SK-N-SH (cell line): ENCODE data around the gene ASH1L. TPM values are rescaled to one million over a fixed set of nuclear protein-coding genes. Genes with fewer than 3 reads are reported as not detected.

Source experiments
- CTCF ChIA-PET: fragments of 300-600, 350-600 bp; formaldehyde crosslinking; extraction: SDS; loops from one replicate; lab custom pipeline; 2021; lab: Yijun Ruan, JAX
- POLR2A ChIA-PET: fragments of 350-600 bp; sonication (Branson Sonifier 250); formaldehyde crosslinking; extraction: SDS; loops from one replicate; lab custom pipeline; 2020; ENCODE audit warnings: antibody characterized with exemption, inconsistent platforms; lab: Yijun Ruan, JAX
- DNase-seq: peaks from one replicate; pipeline ENCODE4 v3.0.0; 2012
- H2AFZ ChIP-seq: fragments of 200-600 bp; sonication (generic); 2 replicates; pipeline ENCODE4 v1.8.1; 2016; ENCODE audit warnings: antibody characterized with exemption, mild to moderate bottlenecking, low read depth
- H3F3A ChIP-seq: fragments of 200-600 bp; sonication (generic); replicated peaks from 2 replicates; pipeline ENCODE3; 2016; ENCODE audit warnings: antibody characterized with exemption, mild to moderate bottlenecking; ENCODE audit not compliant: insufficient read depth
- H3K27ac ChIP-seq, 2 experiments: fragments of 200-500 bp in 1 of 2; fragments of 200-600 bp in 1 of 2; sonication (Bioruptor generic) in 1 of 2; sonication (generic), shearing (Covaris generic) in 1 of 2; 2 replicates each; pipeline versions ENCODE4 v1.5.1 to v1.6.1; 2014 to 2016; ENCODE audit warnings: low read depth in 2 of 2, inconsistent platforms in 1 of 2, low read length in 1 of 2, mild to moderate bottlenecking in 1 of 2, mixed read lengths in 1 of 2
- H3K27me3 ChIP-seq: fragments of 200-600 bp; sonication (generic), shearing (Covaris generic); 2 replicates; pipeline ENCODE4 v1.6.1; 2016; ENCODE audit warnings: mixed run types; ENCODE audit not compliant: insufficient read depth
- H3K36me3 ChIP-seq, 2 experiments: fragments of 200-500 bp in 1 of 2; fragments of 200-600 bp in 1 of 2; sonication (Bioruptor generic) in 1 of 2; sonication (generic) in 1 of 2; replicated peaks in 1 of 2; 2 replicates each; pipeline versions ENCODE3 to v1.5.1; 2014 to 2016; ENCODE audit warnings: low read length in 1 of 2, mild to moderate bottlenecking in 1 of 2; ENCODE audit not compliant: insufficient read depth in 2 of 2, control insufficient read depth in 1 of 2
- H3K4me1 ChIP-seq, 2 experiments: fragments of 200-500 bp in 1 of 2; fragments of 200-600 bp in 1 of 2; sonication (Bioruptor generic) in 1 of 2; sonication (generic), shearing (Covaris generic) in 1 of 2; 2 replicates each; pipeline versions ENCODE4 v1.5.1 to v1.6.1; 2014 to 2016; ENCODE audit warnings: low read depth in 1 of 2, low read length in 1 of 2, mixed run types in 1 of 2; ENCODE audit not compliant: insufficient read depth in 2 of 2, control insufficient read depth in 1 of 2
- H3K4me2 ChIP-seq: fragments of 200-600 bp; sonication (generic), shearing (Covaris generic); 2 replicates; pipeline ENCODE4 v1.6.1; 2017; ENCODE audit warnings: mixed run types
- H3K4me3 ChIP-seq, 2 experiments: fragments of 200-500 bp in 1 of 2; fragments of 200-600 bp in 1 of 2; sonication (Bioruptor generic) in 1 of 2; sonication (generic), shearing (Covaris generic) in 1 of 2; 2 replicates each; pipeline versions ENCODE4 v1.5.1 to v1.8.1; 2014 to 2016; ENCODE audit warnings: low read depth in 2 of 2, inconsistent platforms in 1 of 2, low read length in 1 of 2, mild to moderate bottlenecking in 1 of 2, mixed read lengths in 1 of 2, moderate library complexity in 1 of 2
- H3K79me2 ChIP-seq: fragments of 200-600 bp; sonication (generic); 2 replicates; pipeline ENCODE4 v1.8.1; 2017; ENCODE audit warnings: mild to moderate bottlenecking; ENCODE audit not compliant: insufficient read depth
- H3K9ac ChIP-seq: fragments of 200-600 bp; sonication (generic); 2 replicates; pipeline ENCODE4 v1.6.1; 2017; ENCODE audit warnings: mixed run types
- H3K9me2 ChIP-seq: fragments of 200-600 bp; sonication (generic); 2 replicates; pipeline ENCODE4 v1.6.1; 2017; ENCODE audit warnings: mixed run types
- H3K9me3 ChIP-seq: fragments of 200-600 bp; sonication (generic); 2 replicates; pipeline ENCODE4 v1.6.1; 2017; ENCODE audit warnings: mixed run types, mild to moderate bottlenecking, moderate library complexity
- H4K20me1 ChIP-seq: fragments of 200-600 bp; sonication (generic); 2 replicates; pipeline ENCODE4 v1.6.1; 2017; ENCODE audit warnings: mild to moderate bottlenecking, mixed run types; ENCODE audit not compliant: insufficient read depth
- ELF1 ChIP-seq: IDR thresholded peaks from 2 replicates; pipeline ENCODE4 v1.4.0; 2012
- FOSL2 ChIP-seq: IDR thresholded peaks from 2 replicates; pipeline ENCODE4 v1.4.0; 2012; ENCODE audit warnings: low read depth, mild to moderate bottlenecking, moderate library complexity, borderline replicate concordance
- FOXJ3 ChIP-seq: sonication (generic); formaldehyde crosslinking; IDR thresholded peaks from 2 replicates; pipeline ENCODE4 v1.5.1; 2020; ENCODE audit warnings: mild to moderate bottlenecking, missing genetic modification reagents
- IRF3 ChIP-seq: fragments of 150-350 bp; IDR thresholded peaks from 2 replicates; pipeline ENCODE4 v1.6.1; 2016; ENCODE audit warnings: mild to moderate bottlenecking, low read depth, low read length
- RAD21 ChIP-seq: IDR thresholded peaks from 2 replicates; pipeline ENCODE4 v1.6.1; 2012; ENCODE audit warnings: mild to moderate bottlenecking, low read length
- RXRA ChIP-seq: IDR thresholded peaks from 2 replicates; pipeline ENCODE4 v1.4.0; 2012; ENCODE audit warnings: low read depth, mild to moderate bottlenecking, borderline replicate concordance
- USF2 ChIP-seq: fragments of 150-350 bp; IDR thresholded peaks from 2 replicates; pipeline ENCODE4 v1.6.1; 2017; ENCODE audit warnings: antibody characterized with exemption, low read length, low read depth, borderline replicate concordance
- WGBS: methylation state at CpG from one replicate; pipeline ENCODE4 v1.1.6; 2017; ENCODE audit warnings: low lambda C conversion rate; 5-methylcytosine and 5-hydroxymethylcytosine counted together
- polyA plus RNA-seq, 3 experiments: library from polyadenylated mRNA; depleted of rRNA; stranded (reverse); fragments of >200 nt; gene quantifications; 2 replicates each; pipeline ENCODE4 v1.2.3, GENCODE V29; 2012
- TF ChIP-seq, protein P1 (sequence below): IDR thresholded peaks from 2 replicates; pipeline ENCODE4; 2012
- TF ChIP-seq, protein P2 (sequence below): IDR thresholded peaks from 2 replicates; pipeline ENCODE4 v1.4.0; 2012; ENCODE audit warnings: low read depth
- TF ChIP-seq, protein P3 (sequence below): fragments of 200-600 bp; sonication (generic); IDR thresholded peaks from 2 replicates; pipeline ENCODE4 v1.6.1; 2017; ENCODE audit warnings: antibody characterized with exemption, mild to moderate bottlenecking, moderate library complexity

ASH1L gene
- polyA plus RNA-seq, 1 of the 3 experiments (the other 2 are of a cell fraction) = 13.4 TPM

DNA sequence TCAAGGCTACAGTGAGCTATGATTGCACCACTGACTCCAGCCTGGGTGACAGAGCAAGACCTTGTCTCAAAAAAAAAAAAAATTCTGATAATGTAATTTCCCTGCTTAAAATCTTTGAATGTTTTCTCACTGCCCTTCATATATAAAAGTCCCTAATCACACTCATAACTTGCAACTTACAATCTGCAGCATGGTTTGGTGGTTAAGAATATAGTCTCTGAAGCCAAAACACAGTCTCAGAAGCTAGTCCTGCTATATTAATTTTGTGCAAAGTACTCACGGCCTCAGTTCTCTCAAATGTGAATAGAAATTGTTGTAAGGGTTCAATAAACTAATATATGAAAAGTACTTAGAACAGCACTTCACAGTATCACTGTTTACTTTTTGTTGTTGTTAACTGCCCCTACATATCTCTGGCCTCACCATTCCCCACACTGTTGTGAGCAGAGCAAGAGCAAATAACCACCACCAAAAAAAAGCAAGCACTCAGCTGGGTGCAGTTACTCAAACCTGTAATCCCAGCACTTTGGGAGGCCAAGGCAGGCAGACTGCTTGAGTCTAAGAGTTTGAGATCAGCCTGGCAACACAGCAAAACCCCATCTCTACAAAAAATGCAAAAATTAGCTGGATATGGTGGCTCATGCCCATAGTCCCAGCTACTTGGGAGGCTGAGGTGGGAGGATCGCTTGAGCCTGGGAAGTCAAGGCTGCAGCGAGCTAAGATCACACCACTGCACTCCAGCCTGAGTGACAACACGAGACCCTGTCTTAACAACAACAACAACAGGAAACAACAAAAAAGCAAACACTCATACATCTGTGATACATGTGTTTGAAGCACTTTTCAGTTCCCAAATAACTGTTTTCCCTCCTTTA is 22.4 kb downstream of the ASH1L start:
- ChIA-PET POLR2A (no interaction called here), CTCF (interaction anchor here (0.5 to 1.6 kb wide), 3 partner anchors 8 to 515 kb away, joined by 3 read pairs; no protein-coding TSS in a partner anchor)
- H3K27ac ChIP-seq = no peak overlapping the region
- H3K9me3 ChIP-seq = no peaks in the 10 kb centered on the region
- no peaks in the 10 kb centered on the region for H3K27me3 ChIP-seq
- no peak overlapping the region for H3K4me3 ChIP-seq
- TF ChIP-seq, protein P1, sequence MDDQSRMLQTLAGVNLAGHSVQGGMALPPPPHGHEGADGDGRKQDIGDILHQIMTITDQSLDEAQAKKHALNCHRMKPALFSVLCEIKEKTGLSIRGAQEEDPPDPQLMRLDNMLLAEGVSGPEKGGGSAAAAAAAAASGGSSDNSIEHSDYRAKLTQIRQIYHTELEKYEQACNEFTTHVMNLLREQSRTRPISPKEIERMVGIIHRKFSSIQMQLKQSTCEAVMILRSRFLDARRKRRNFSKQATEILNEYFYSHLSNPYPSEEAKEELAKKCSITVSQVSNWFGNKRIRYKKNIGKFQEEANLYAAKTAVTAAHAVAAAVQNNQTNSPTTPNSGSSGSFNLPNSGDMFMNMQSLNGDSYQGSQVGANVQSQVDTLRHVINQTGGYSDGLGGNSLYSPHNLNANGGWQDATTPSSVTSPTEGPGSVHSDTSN = no peak
- TF ChIP-seq RAD21 (no peak), FOXJ3 (CRISPR knock-in tag) (no peak), RXRA (no peak), USF2 (no peak), FOSL2 (no peak), ELF1 (no peak), IRF3 (no peak)
- TF ChIP-seq, protein P2, sequence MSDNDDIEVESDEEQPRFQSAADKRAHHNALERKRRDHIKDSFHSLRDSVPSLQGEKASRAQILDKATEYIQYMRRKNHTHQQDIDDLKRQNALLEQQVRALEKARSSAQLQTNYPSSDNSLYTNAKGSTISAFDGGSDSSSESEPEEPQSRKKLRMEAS = no peak
- TF ChIP-seq, protein P3, sequence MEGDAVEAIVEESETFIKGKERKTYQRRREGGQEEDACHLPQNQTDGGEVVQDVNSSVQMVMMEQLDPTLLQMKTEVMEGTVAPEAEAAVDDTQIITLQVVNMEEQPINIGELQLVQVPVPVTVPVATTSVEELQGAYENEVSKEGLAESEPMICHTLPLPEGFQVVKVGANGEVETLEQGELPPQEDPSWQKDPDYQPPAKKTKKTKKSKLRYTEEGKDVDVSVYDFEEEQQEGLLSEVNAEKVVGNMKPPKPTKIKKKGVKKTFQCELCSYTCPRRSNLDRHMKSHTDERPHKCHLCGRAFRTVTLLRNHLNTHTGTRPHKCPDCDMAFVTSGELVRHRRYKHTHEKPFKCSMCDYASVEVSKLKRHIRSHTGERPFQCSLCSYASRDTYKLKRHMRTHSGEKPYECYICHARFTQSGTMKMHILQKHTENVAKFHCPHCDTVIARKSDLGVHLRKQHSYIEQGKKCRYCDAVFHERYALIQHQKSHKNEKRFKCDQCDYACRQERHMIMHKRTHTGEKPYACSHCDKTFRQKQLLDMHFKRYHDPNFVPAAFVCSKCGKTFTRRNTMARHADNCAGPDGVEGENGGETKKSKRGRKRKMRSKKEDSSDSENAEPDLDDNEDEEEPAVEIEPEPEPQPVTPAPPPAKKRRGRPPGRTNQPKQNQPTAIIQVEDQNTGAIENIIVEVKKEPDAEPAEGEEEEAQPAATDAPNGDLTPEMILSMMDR = no peak
- peaks cover 0 to 4% of the 10 kb centered on the region in 2 experiments for H3K36me3 ChIP-seq
- no peak overlapping the region for H3K4me2 ChIP-seq
- H2AFZ ChIP-seq = no peak overlapping the region
- H3K79me2 ChIP-seq = peaks cover 98% of the 10 kb centered on the region
- peaks cover 19% of the 10 kb centered on the region for H3F3A ChIP-seq
- no peaks in the 10 kb centered on the region for H3K9me2 ChIP-seq
- WGBS = 98% methylated on average over 4 of the region's 4 CpGs
- H3K4me1 ChIP-seq = peaks cover 0 to 2% of the 10 kb centered on the region in 2 experiments; a peak in 1 of 4 replicates
- H3K9ac ChIP-seq = no peak overlapping the region
- DNase-seq = no peak
- peaks cover 74% of the 10 kb centered on the region for H4K20me1 ChIP-seq
